SH-SY5Y (cell line): ENCODE results near the gene TCL1B.

Source experiments
- GATA2 ChIP-seq: IDR thresholded peaks from 2 replicates; pipeline ENCODE4 v1.6.1; 2011; ENCODE audit warnings: mild to moderate bottlenecking, low read depth, low read length
- GATA3 ChIP-seq: IDR thresholded peaks from 2 replicates; pipeline ENCODE4 v1.6.1; 2011; ENCODE audit warnings: low read depth, mild to moderate bottlenecking, low read length, moderate library complexity

DNA sequence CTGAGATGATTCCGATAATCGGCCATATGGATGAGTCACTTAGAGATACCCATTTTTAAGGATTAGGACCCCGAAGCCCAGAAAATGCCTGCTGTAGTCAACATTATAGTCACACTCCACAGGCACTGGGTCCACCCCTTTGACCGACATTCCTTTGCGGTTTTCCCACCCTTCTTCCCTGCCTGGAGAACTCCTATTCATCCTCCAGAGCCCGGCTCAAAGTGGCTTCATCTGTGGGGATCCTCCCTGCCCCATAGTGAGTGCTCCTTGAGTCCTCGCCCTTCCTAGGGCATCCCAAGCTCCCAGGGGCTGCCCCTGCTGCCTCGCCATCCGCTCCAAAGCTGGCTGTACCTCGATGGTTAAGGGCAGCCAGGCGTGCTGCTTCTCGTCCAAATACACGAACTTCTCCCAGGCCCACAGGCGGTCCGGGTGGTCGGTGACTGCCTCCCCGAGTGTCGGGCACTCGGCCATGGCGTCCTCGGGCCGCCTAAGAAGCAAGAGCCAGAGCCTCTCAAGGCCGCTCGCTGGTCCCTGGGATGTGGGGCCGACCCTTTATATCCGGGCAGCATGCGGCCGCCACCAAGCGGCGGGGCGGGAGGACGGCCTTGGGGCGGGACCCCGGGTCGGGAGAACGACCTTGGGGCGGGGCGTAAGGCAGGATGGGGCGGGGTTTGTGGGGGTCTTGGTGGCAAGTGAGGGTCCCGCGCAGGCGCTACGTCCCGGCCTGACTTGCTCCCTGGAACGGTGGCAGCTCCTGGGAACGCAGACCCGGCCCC lies 27.6 kb downstream of the TCL1B start, which contains the start of gene TCL1A:
- TF ChIP-seq GATA2, result no peak
- TF ChIP-seq GATA3, result no peak
